ENCODE data around the gene C20orf144. TPM values are rescaled to one million over a fixed set of nuclear protein-coding genes. Genes with fewer than 3 reads are reported as not detected.
A peak's percentile ranks its signal among the peaks of the same experiment; 100 is the strongest.
"Not testable (repeated sequence)": the region's sequence is repeated elsewhere in the genome, so short reads cannot be mapped to it uniquely, and the experiment has no call there.

Gene C20orf144
- total RNA-seq = under 1 TPM; 0.30 to 0.53 TPM

DNA sequence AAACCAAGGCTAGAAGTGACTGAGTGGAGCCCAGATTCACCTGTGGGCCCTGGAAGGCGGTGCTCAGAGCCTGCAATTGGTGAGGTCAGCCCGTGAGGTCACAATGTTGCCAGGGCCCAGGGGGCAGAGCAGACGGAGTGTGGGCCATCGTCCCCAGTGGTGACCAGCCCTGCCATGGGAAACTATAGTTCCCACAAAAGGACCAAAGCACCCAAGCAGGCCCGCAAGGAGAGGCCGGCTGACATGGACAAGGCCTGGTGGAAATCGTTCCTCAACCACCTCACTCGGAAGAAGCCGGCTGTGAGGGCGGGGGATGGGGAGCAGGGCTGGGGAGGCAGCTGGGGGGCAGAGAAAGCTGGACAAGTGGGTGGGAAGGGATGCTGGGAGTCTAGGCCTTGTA is at the start of gene C20orf144:
TSS of gene C20orf144 (plus strand) at position 156 of the 400 bp plus-strand sequence. CDS start at position 175, 19 bp downstream.
- no peak for DNase-seq
- Mint-ChIP-seq H3K36me3 (no peaks in the 10 kb centered on the region), H3K4me3 (peak within 1 kb of the TSS; percentile 76), H3K9me3 (ENCODE audit: low read depth) (no peaks in the 10 kb centered on the region), H3K27ac (peak within 1 kb of the TSS; percentile 84), H3K4me1 (peaks cover 34% of the 10 kb centered on the region), H3K27me3 (no peaks in the 10 kb centered on the region)
- ATAC-seq = no peak
- CTCF ChIA-PET = interaction anchor here (0.9 to 7.5 kb wide), 5 partner anchors 7 to 219 kb away, joined by 3 to 67 read pairs (median 3); partner anchors contain the start of genes CBFA2T2 and ZNF341

GRCh38 chr20:33621717-33622400 is 40.3 kb upstream of the C20orf144 start:
- H3K4me1 Mint-ChIP-seq = peaks cover 7% of the 10 kb centered on the region
- no peaks in the 10 kb centered on the region for H3K9me3 Mint-ChIP-seq (ENCODE audit: low read depth)
- no peak for DNase-seq
- CTCF ChIA-PET = interaction anchor here (0.6 kb wide), 1 partner anchor 732 kb away, joined by 3 read pairs; no protein-coding TSS in a partner anchor
- H3K4me3 Mint-ChIP-seq = no peak overlapping the region
- ATAC-seq = no peak
- H3K36me3 Mint-ChIP-seq = peaks cover 23% of the 10 kb centered on the region
- no peaks in the 10 kb centered on the region for H3K27me3 Mint-ChIP-seq
- no peak overlapping the region for H3K27ac Mint-ChIP-seq

- H3K36me3 Mint-ChIP-seq = peaks cover 23% of the 10 kb centered on the region
- no peaks in the 10 kb centered on the region for H3K27me3 Mint-ChIP-seq
- peaks cover 7% of the 10 kb centered on the region for H3K4me1 Mint-ChIP-seq
- CTCF ChIA-PET = no interaction called here
- H3K27ac Mint-ChIP-seq = no peak overlapping the region
- no peak overlapping the region for H3K4me3 Mint-ChIP-seq
- no peak for ATAC-seq
- no peak for DNase-seq
- no peaks in the 10 kb centered on the region for H3K9me3 Mint-ChIP-seq (ENCODE audit: low read depth)
Measured at GRCh38 chr20:33622705-33623365, 39.3 kb upstream of the C20orf144 start.

- Mint-ChIP-seq H3K27me3 (no peaks in the 10 kb centered on the region), H3K4me3 (no peak overlapping the region), H3K9me3 (ENCODE audit: low read depth) (no peaks in the 10 kb centered on the region), H3K27ac (no peak overlapping the region), H3K36me3 (peaks cover 31% of the 10 kb centered on the region), H3K4me1 (peaks cover 7% of the 10 kb centered on the region)
- no peak for ATAC-seq
- CTCF ChIA-PET = no interaction called here
- no peak for DNase-seq
Measured at GRCh38 chr20:33624399-33624798, 37.7 kb upstream of the C20orf144 start.

GRCh38 chr20:33626190-33626589 is 35.9 kb upstream of the C20orf144 start:
- no peak overlapping the region for H3K4me3 Mint-ChIP-seq
- H3K4me1 Mint-ChIP-seq = peaks cover 7% of the 10 kb centered on the region
- no peaks in the 10 kb centered on the region for H3K9me3 Mint-ChIP-seq (ENCODE audit: low read depth)
- no peak for DNase-seq
- CTCF ChIA-PET = no interaction called here
- no peaks in the 10 kb centered on the region for H3K27me3 Mint-ChIP-seq
- no peak overlapping the region for H3K27ac Mint-ChIP-seq
- ATAC-seq = no peak
- peaks cover 38% of the 10 kb centered on the region for H3K36me3 Mint-ChIP-seq

DNA sequence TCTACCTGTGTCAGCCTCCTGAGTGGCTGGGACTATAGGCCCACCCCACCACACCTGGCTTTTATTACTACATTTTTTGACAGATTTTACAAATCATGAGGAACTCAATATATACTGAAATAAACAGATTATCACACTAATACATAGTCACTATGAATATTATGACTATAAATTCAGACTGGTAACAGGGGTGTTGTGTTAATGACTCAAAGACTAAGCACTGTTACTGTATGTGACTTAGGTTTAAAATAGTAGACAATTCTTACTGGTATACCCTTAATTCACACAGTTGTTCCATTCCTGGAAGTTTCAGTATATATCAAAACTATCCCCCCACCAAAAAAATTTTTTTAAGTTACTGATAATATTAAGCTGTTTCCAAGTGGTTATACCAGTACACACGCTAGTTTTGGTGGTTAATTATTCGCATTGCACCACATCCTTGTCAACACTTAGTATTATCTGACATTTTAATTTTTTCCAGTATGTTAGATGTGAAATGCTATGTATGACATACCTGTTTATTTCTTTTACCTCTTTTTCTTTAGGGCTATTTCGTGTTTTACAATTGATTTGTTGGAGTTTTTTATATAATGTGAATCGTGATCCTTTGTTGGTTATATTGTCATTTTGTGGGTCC is 34.4 kb upstream of the C20orf144 start:
- CTCF ChIA-PET = no interaction called here
- no peak for DNase-seq
- Mint-ChIP-seq H3K4me3 (no peak overlapping the region), H3K27me3 (no peaks in the 10 kb centered on the region), H3K36me3 (peaks cover 38% of the 10 kb centered on the region), H3K4me1 (peaks cover 7% of the 10 kb centered on the region), H3K9me3 (ENCODE audit: low read depth) (no peaks in the 10 kb centered on the region), H3K27ac (no peak overlapping the region)
- no peak for ATAC-seq

GRCh38 chr20:33629533-33629932 is 32.6 kb upstream of the C20orf144 start:
- H3K4me3 Mint-ChIP-seq = no peak overlapping the region
- no peak for DNase-seq
- CTCF ChIA-PET = no interaction called here
- no peak for ATAC-seq
- no peaks in the 10 kb centered on the region for H3K27me3 Mint-ChIP-seq
- H3K27ac Mint-ChIP-seq = no peak overlapping the region
- peaks cover 8% of the 10 kb centered on the region for H3K4me1 Mint-ChIP-seq
- no peaks in the 10 kb centered on the region for H3K9me3 Mint-ChIP-seq (ENCODE audit: low read depth)
- H3K36me3 Mint-ChIP-seq = peaks cover 35% of the 10 kb centered on the region

GRCh38 chr20:33629979-33630378 is 32.1 kb upstream of the C20orf144 start:
- DNase-seq (no peak), ATAC-seq (no peak)
- Mint-ChIP-seq H3K36me3 (peaks cover 32% of the 10 kb centered on the region), H3K4me1 (peaks cover 5% of the 10 kb centered on the region), H3K4me3 (no peak overlapping the region), H3K9me3 (ENCODE audit: low read depth) (no peaks in the 10 kb centered on the region), H3K27me3 (no peaks in the 10 kb centered on the region), H3K27ac (no peak overlapping the region)
- CTCF ChIA-PET = no interaction called here

- DNase-seq = no peak
- Mint-ChIP-seq H3K36me3 (peaks cover 27% of the 10 kb centered on the region), H3K4me3 (no peak overlapping the region), H3K27ac (no peak overlapping the region), H3K27me3 (no peaks in the 10 kb centered on the region), H3K4me1 (peaks cover 5% of the 10 kb centered on the region), H3K9me3 (ENCODE audit: low read depth) (no peaks in the 10 kb centered on the region)
- CTCF ChIA-PET = no interaction called here
- no peak for ATAC-seq
Measured at GRCh38 chr20:33630507-33630906, 31.6 kb upstream of the C20orf144 start.

GRCh38 chr20:33631910-33632309 is 30.2 kb upstream of the C20orf144 start:
- H3K27me3 Mint-ChIP-seq; CTCF ChIA-PET; H3K27ac Mint-ChIP-seq; H3K4me3 Mint-ChIP-seq; ATAC-seq; H3K4me1 Mint-ChIP-seq; DNase-seq; H3K9me3 Mint-ChIP-seq (ENCODE audit: low read depth): not testable (repeated sequence)
- H3K36me3 Mint-ChIP-seq = peaks cover 21% of the 10 kb centered on the region

- peaks cover 9% of the 10 kb centered on the region for H3K36me3 Mint-ChIP-seq
- no peak for ATAC-seq
- no peak overlapping the region for H3K27ac Mint-ChIP-seq
Measured at GRCh38 chr20:33635341-33635740, 26.8 kb upstream of the C20orf144 start.

DNA sequence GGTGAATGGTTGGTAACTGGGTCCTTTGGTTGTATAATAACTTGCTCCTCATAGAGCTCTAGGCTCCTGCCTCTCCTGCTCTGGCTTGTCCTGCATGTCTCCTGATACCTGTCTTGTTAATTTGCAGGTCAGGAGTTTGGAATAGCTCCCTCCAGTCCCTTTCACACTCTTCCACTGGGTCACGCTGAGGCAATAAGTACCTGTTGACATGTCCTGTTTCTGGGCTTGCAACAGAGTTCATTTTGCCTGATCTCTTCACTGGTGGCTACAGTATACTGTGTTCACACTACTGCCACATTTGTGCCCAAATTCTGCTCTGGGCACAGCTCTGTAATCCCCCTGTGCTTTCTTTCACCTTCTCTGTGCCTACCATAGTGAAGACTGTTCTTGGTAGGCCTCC is 25.4 kb upstream of the C20orf144 start:
- Mint-ChIP-seq H3K27me3 (no peaks in the 10 kb centered on the region), H3K4me3 (no peak overlapping the region), H3K9me3 (ENCODE audit: low read depth) (no peaks in the 10 kb centered on the region), H3K4me1 (peaks cover 5% of the 10 kb centered on the region), H3K27ac (peak overlapping the region; percentile 30), H3K36me3 (peaks cover 7% of the 10 kb centered on the region)
- CTCF ChIA-PET = no interaction called here
- DNase-seq = no peak
- no peak for ATAC-seq

More at GRCh38 chr20:33635341-33635740, 26.8 kb upstream of the C20orf144 start:
- CTCF ChIA-PET = no interaction called here
- Mint-ChIP-seq H3K27me3 (no peaks in the 10 kb centered on the region), H3K4me1 (peaks cover 5% of the 10 kb centered on the region), H3K4me3 (no peak overlapping the region), H3K9me3 (ENCODE audit: low read depth) (no peaks in the 10 kb centered on the region)
- DNase-seq = no peak

- no peaks in the 10 kb centered on the region for H3K27me3 Mint-ChIP-seq
- H3K27ac Mint-ChIP-seq = no peak overlapping the region
- DNase-seq = no peak
- no peak overlapping the region for H3K4me3 Mint-ChIP-seq
- no peaks in the 10 kb centered on the region for H3K9me3 Mint-ChIP-seq (ENCODE audit: low read depth)
- H3K4me1 Mint-ChIP-seq = no peaks in the 10 kb centered on the region
- no peak for ATAC-seq
- H3K36me3 Mint-ChIP-seq = peaks cover 11% of the 10 kb centered on the region
- CTCF ChIA-PET = no interaction called here
Measured at GRCh38 chr20:33640287-33640686, 21.8 kb upstream of the C20orf144 start.
